Mammary epithelial cell (primary cell): ENCODE results near the gene TNFRSF14.

Source experiments
- EZH2 ChIP-seq: IDR thresholded peaks from 2 replicates; pipeline ENCODE4 v1.6.1; 2012; ENCODE audit warnings: low read length, inconsistent platforms, borderline replicate concordance
- TF ChIP-seq, protein P1 (sequence below), 2 donors: IDR thresholded peaks in 1 of 2; conservative IDR thresholded peaks in 1 of 2; 2 replicates each; pipeline ENCODE4 v1.5.1; 2011 to 2012; ENCODE audit warnings: inconsistent platforms in 2 of 2, low read length in 2 of 2, mild to moderate bottlenecking in 2 of 2, control low read depth in 1 of 2, low read depth in 1 of 2; ENCODE audit not compliant: insufficient read depth in 1 of 2; ENCODE audit errors: extremely low read depth in 1 of 2

DNA sequence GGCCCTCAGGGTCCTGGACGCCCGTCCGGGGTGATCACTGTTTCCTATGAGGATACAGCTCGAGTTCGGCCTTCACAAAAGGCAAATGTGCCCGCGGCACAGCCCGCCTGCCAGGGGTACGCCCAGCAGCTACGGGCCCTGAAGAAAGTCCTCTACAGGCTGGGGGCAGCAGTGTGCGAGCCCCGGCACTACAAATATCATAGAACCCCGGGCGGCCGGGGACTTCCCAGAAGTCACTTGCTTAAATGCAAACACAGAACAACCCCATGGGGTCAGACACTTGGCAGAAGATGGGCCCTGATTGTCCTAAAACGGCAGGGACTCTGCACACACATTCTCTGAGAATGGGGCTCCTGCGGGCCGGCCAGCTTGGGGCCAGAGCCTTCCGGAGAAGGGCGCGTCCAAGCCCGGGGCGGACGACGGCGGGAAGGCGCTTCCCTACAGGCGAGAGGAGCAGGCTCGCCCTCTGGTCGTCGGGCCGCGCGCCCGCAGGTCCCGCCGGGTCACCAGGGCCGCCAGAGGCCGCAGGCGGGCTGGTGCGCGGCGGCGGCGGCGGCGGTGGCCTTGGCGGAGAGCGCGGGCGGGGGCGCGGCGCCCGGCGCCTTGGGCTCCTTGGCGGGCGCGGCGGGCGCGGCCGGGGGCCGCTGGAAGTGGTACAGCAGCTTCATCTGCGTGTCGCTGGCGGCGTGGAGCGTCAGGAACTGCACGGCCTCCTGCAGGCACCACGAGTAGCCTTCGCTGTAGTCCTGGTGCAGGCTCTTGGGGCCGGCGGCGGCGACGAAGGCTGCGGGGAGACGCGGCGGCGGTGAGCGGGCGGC is 27.0 kb upstream of the TNFRSF14 start:
- TF ChIP-seq, protein P1, sequence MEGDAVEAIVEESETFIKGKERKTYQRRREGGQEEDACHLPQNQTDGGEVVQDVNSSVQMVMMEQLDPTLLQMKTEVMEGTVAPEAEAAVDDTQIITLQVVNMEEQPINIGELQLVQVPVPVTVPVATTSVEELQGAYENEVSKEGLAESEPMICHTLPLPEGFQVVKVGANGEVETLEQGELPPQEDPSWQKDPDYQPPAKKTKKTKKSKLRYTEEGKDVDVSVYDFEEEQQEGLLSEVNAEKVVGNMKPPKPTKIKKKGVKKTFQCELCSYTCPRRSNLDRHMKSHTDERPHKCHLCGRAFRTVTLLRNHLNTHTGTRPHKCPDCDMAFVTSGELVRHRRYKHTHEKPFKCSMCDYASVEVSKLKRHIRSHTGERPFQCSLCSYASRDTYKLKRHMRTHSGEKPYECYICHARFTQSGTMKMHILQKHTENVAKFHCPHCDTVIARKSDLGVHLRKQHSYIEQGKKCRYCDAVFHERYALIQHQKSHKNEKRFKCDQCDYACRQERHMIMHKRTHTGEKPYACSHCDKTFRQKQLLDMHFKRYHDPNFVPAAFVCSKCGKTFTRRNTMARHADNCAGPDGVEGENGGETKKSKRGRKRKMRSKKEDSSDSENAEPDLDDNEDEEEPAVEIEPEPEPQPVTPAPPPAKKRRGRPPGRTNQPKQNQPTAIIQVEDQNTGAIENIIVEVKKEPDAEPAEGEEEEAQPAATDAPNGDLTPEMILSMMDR (conservative IDR thresholded peaks at IDR 0.05 in 1 of 2, IDR thresholded peaks at IDR 0.05 in 1 of 2; ENCODE audit: extremely low read depth in 1 of 2, insufficient read depth in 1 of 2, low read depth in 1 of 2, low read length in 2 of 2) = no peak
- no peak for TF ChIP-seq EZH2
